Amygdala (tissue), 56 donors: ENCODE measurements around the gene TAS2R38.

Experiments
- DNase-seq, 56 donors: peaks; one replicate each; lab custom pipeline; 2025; lab: John Stamatoyannopoulos, UW

The TAS2R38 gene

DNA sequence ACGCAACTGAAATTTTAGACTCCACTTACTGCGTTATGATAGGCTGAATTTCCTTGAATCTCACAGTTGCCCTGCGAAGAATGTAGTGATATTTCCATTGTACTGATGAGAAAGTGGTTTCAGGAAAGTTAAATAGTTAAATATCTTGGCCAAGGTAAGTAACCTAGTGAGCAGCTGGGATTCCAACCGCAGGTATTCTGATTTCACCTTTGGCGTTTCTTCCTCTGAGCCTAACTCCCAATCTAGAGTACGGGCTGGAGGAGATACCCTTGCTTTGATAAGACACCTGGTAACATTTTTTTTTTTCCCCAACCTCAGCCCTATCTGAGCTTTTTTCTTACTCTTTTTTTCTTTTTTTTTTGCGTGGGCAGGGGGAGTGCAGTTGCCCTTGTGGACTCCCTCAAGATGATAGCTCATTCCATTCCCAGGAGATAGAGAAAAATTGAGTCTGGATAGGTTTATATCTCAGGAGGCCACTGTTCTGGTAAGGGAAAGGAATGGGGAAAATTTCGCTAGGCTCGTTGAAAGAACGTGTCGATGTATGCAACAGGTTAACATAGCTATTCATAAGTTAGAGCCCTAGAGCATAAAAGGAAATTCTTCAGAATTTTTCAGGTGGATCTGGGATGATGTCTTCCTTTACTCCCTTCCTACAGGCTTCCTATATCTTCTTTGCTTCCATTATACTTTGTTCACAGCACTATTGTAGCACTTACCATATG, 3.1 kb upstream of the TAS2R38 start:
- DNase-seq = no peak

DNA sequence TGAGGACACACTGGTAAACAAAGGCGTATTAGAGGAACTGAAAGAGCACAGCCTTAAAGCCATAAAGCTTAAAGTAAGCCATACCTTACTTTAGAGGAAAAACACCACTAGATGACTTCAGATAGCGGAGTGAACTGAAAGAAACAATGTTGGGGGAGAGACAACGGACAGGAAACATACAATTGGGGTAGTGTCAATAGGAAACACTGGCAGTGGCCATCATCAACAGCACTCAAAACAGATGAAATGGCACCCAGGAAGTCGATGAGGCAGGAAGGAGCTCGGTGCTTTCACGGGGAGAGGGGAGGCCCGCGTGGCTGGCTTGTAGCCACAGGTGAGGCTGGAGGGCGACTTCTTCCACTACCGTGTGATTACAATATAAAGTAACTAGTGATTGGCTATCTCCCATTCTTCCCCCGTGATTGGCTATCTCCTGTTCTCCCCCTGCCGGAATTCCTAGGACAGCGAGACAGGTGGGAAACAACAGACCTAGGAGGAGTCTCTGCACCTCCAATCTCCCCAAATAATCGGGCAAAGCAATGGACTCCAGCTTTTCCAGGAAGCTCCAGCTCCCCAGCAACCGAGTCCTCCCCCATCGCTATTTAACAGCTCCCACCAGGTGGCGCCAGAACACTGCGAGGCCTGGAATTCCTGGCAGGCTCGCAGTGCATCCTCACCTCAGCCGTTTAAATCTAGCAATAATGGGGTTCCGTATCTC, 2.4 kb upstream of the TAS2R38 start:
- DNase-seq = peak in 53 of 56 donors; percentile 3 to 81 (median 36)

GRCh38 chr7:141974831-141975230, 1.3 kb upstream of the TAS2R38 start:
- DNase-seq = no peak

DNA sequence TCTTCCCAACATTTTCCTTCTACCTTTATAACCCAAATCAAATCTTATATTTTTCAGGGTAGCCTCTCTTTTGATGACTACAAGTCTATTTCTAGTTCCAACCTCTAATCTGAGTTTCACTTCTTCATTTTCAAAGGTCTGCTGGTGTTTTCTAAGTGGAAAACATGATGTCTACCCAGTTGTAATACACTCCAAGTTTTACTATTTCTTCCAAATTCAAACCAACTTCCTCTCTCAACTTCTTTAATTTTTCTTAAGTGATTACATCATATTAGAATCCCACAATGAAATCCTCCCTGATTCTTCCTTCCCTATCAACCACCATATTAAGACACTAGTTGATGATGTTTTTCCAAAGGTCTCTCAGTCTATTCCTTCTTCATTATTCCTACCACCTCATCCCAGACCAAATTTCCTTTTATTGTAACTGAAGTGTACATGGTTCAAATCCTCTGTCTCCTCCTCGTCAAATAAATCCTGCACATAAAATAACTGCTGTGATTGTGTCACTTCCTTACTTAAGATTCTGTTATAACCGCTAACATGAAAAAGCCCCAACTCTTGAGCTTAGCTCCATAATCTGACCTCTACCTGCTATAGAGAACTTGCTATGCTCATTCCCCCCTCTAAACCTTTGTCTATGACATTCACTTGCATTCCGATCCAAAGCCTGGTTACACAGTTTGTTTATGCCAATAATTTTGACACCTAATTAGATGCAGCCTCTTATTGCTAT, 12.7 kb downstream of the TAS2R38 start:
- no peak for DNase-seq

GRCh38 chr7:141956084-141956483, 17.5 kb downstream of the TAS2R38 start:
- DNase-seq = no peak

- no peak for DNase-seq
Measured at GRCh38 chr7:141954334-141954733, 19.2 kb downstream of the TAS2R38 start.

GRCh38 chr7:141952461-141952860, 21.1 kb downstream of the TAS2R38 start:
- DNase-seq = no peak

DNA sequence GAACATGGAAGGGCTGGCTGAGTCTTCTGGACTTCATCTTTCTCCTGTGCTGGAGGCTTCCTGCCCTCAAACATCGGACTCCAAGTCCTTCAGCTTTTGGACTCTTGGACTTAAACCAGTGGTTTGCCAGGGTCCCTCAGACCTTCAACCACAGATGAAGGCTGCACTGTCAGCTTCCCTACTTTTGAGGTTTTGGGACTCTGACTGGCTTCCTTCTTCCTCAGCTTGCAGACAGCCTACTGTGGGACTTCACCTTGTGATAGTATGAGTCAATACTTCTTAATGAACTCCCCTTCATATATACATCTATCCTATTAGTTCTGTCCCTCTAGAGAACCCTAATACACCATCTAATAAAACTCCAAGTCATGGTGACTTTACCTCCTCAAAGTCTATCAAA, 22.8 kb downstream of the TAS2R38 start:
- no peak for DNase-seq

GRCh38 chr7:141949911-141950310, 23.7 kb downstream of the TAS2R38 start:
- DNase-seq = no peak

- DNase-seq = no peak
Measured at GRCh38 chr7:141949451-141949850, 24.1 kb downstream of the TAS2R38 start.

- DNase-seq = no peak
Measured at GRCh38 chr7:141949021-141949420, 24.6 kb downstream of the TAS2R38 start.

- no peak for DNase-seq
Measured at GRCh38 chr7:141946796-141947195, 26.8 kb downstream of the TAS2R38 start, which contains the start of gene CLEC5A. TSS of gene CLEC5A (minus strand) at chr7:141946974. CDS start at chr7:141946292, 682 bp downstream.

GRCh38 chr7:141945356-141945755, 28.2 kb downstream of the TAS2R38 start:
- DNase-seq = no peak

DNA sequence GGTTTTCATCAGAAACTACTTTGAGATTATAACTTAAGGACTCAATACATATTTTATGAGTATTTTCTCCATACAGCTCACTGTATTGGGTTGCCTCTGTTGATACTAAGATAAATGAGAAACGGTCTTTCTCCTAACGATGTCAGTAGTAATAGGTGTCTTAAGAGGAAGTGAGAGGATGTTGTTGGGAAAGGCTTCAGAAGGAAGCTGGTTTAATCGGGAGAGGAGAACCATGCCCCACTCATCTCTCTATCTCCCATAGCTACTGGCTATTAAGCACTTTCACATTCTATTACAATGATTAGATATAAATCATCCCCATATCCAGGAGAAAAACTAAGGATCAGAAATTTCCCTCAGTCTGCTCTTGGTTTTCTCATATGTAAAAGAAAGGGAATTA, 28.8 kb downstream of the TAS2R38 start:
- no peak for DNase-seq

GRCh38 chr7:141943846-141944245, 29.7 kb downstream of the TAS2R38 start:
- DNase-seq = no peak

DNA sequence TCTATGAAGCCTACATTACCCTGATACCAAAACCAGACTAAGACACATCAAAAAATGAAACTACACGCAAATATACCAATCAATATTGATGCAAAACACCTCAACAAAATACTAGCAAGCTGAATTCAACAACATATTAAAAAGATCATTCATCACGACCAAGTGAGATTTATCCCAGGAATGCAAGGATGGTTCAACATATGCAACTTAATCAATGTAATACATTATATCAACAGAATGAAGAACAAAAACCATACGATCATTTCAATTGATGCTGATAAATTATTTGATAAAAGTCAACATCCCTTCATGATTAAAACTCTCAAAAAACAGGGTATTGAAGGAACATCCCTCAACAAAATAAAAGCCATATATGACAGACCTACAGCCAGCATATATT, 32.5 kb downstream of the TAS2R38 start:
- DNase-seq = no peak

GRCh38 chr7:141930211-141930610, 43.4 kb downstream of the TAS2R38 start:
- no peak for DNase-seq

GRCh38 chr7:141928845-141929195, 44.8 kb downstream of the TAS2R38 start:
- DNase-seq = no peak

- DNase-seq = no peak
Measured at GRCh38 chr7:141928146-141928844, 45.3 kb downstream of the TAS2R38 start.
